GM10266 (cell line): ENCODE data around the gene LMTK2.

Experiments
- DNase-seq: peaks from one replicate; pipeline ENCODE4 v3.0.0; 2012; ENCODE audit errors: extremely low spot score
- CTCF ChIP-seq: IDR thresholded peaks from 2 replicates; pipeline ENCODE4 v1.5.1; 2012; ENCODE audit warnings: mild to moderate bottlenecking, low read depth; ENCODE audit not compliant: control insufficient read depth, insufficient read depth; ENCODE audit errors: missing control alignments

The LMTK2 gene

GRCh38 chr7:98137134-98137825 is 30.6 kb downstream of the LMTK2 start:
- no peak for DNase-seq
- no peak for TF ChIP-seq CTCF

- peak; percentile 35 for DNase-seq
- no peak for TF ChIP-seq CTCF
These were observed 31.1 kb downstream of the LMTK2 start for GRCh38 chr7:98137826-98138151.

GRCh38 chr7:98138672-98139071 is 32.0 kb downstream of the LMTK2 start:
- TF ChIP-seq CTCF: no peak
- DNase-seq: no peak

- TF ChIP-seq CTCF: no peak
- no peak for DNase-seq
These were observed 36.0 kb downstream of the LMTK2 start for GRCh38 chr7:98142658-98143057.

GRCh38 chr7:98148607-98149006 is 41.9 kb downstream of the LMTK2 start:
- DNase-seq: no peak
- TF ChIP-seq CTCF: no peak

- no peak for DNase-seq
- TF ChIP-seq CTCF: no peak
These were observed 42.5 kb downstream of the LMTK2 start for GRCh38 chr7:98149116-98149692.

- TF ChIP-seq CTCF: no peak
- no peak for DNase-seq
These were observed 45.2 kb downstream of the LMTK2 start for GRCh38 chr7:98151884-98152283.
